ENCODE measurements around the gene CRYBG2. TPM values are rescaled to one million over a fixed set of nuclear protein-coding genes. Genes with fewer than 3 reads are reported as not detected.
"Not testable (repeated sequence)": the region's sequence is repeated elsewhere in the genome, so short reads cannot be mapped to it uniquely, and the experiment has no call there.

CRYBG2 gene
- total RNA-seq, 2 experiments from 2014 or later: 1.3 to 1.4 TPM

DNA sequence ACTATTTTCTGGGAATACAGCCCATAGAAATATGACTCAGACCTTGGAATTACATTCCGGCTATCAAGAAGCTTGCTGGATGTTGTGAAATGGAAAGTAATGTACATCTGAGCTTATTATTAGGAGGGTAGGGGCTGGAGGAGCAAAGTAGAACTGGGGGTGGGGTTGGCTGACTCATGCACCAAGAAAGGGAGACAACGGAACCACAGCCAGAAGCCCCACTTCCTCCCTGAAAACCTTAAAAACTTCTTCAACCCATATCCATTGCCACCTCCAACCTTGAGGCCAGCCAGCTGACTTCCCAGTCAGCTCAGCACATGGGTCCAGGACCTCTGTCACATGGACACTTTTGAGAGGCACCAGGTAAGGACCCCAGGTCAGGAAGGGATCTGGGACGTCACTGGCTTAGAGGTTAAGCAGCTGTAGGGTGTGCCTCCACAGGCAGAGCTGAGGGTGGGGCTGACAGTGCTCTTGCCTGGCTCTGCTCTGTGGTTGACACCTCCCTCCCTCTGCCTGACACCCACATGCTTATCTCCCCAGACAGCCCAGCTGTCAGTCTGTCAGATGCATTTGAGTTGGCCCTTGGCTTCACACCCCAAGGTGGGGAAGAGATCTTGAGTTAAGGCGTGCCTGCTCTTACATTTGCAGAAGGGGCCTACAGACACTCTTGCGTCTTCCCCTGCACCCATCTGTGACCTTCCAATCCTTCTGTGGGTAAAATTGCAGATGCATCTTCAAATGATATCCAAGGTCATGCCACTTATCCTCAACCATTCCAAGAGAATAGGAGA lies 24.4 kb upstream of the CRYBG2 start:
- Mint-ChIP-seq H3K4me3 (peak overlapping the region; percentile 74), H3K27ac (peak overlapping the region; percentile 92), H3K27me3 (no peaks in the 10 kb centered on the region), H3K4me1 (ENCODE audit: low read depth) (peaks cover 72% of the 10 kb centered on the region), H3K9me3 (no peaks in the 10 kb centered on the region), H3K36me3 (ENCODE audit: low read depth) (no peaks in the 10 kb centered on the region)
- ATAC-seq (ENCODE audit: poor library complexity): peak; percentile 92
- DNase-seq: peak; percentile 56 to 94 (median 76)
- H3K4me1 ChIP-seq (ENCODE audit: insufficient read depth, low read length): peaks cover 77% of the 10 kb centered on the region
- no peaks in the 10 kb centered on the region for H3K36me3 ChIP-seq (ENCODE audit: insufficient read depth, low read length)
- peak overlapping the region; percentile 53 to 60 for H3K27ac ChIP-seq (ENCODE audit: low read depth in 1 of 2, low read length in 2 of 2)
- no peaks in the 10 kb centered on the region for H3K27me3 ChIP-seq (ENCODE audit: control insufficient read depth in 1 of 2, insufficient read depth in 2 of 2, low read length in 2 of 2)
- no peak for TF ChIP-seq CTCF (IDR thresholded peaks at IDR 0.05)
- peak overlapping the region; percentile 22 for H3K4me3 ChIP-seq (ENCODE audit: low read length)
- intact Hi-C loops (cut with DNase I, micrococcal nuclease): loop anchor here in 1 of 2 experiments (2.0 kb wide), 1 partner anchor 19 kb away; no protein-coding TSS in a partner anchor
- H3K9me3 ChIP-seq (ENCODE audit: control insufficient read depth in 1 of 2, insufficient read depth in 1 of 2, low read length in 2 of 2): no peaks in the 10 kb centered on the region
- ChIA-PET CTCF (interaction anchor here (0.6 to 3.5 kb wide), 13 partner anchors 13 to 777 kb away, joined by 3 to 16 read pairs (median 5); partner anchors contain the start of genes CEP85, SLC9A1 and ZNF593), POLR2A (interaction anchor here (0.6 to 4.7 kb wide), 19 partner anchors 8 to 701 kb away, joined by 3 to 55 read pairs (median 6); partner anchors contain the start of genes CD52, CEP85, DHDDS and PDIK1L)

GRCh38 chr1:26376050-26376449 lies 22.1 kb upstream of the CRYBG2 start:
- TF ChIP-seq CTCF (IDR thresholded peaks at IDR 0.05): no peak
- intact Hi-C loops (cut with DNase I, micrococcal nuclease): no loop called here
- Mint-ChIP-seq H3K27me3 (no peaks in the 10 kb centered on the region), H3K36me3 (ENCODE audit: low read depth) (no peaks in the 10 kb centered on the region), H3K9me3 (peaks cover under 1% of the 10 kb centered on the region), H3K4me1 (ENCODE audit: low read depth) (peaks cover 90% of the 10 kb centered on the region), H3K4me3 (peak overlapping the region; percentile 34), H3K27ac (peak overlapping the region; percentile 92)
- DNase-seq (no peak), ATAC-seq (ENCODE audit: poor library complexity) (no peak)
- H3K4me3 ChIP-seq (ENCODE audit: low read length): no peak overlapping the region
- peaks cover 94% of the 10 kb centered on the region for H3K4me1 ChIP-seq (ENCODE audit: insufficient read depth, low read length)
- H3K36me3 ChIP-seq (ENCODE audit: insufficient read depth, low read length): no peaks in the 10 kb centered on the region
- H3K9me3 ChIP-seq (ENCODE audit: control insufficient read depth in 1 of 2, insufficient read depth in 1 of 2, low read length in 2 of 2): no peaks in the 10 kb centered on the region
- no peaks in the 10 kb centered on the region for H3K27me3 ChIP-seq (ENCODE audit: control insufficient read depth in 1 of 2, insufficient read depth in 2 of 2, low read length in 2 of 2)
- peak overlapping the region in 1 of 2 donors; percentile 52 for H3K27ac ChIP-seq (ENCODE audit: low read depth in 1 of 2, low read length in 2 of 2)
- POLR2A ChIA-PET: no interaction called here
- CTCF ChIA-PET: interaction anchor here (0.7 to 3.9 kb wide), 4 partner anchors 12 to 1144 kb away, joined by 3 to 22 read pairs (median 12); partner anchors contain the start of gene SYF2

GRCh38 chr1:26375081-26375480 lies 21.2 kb upstream of the CRYBG2 start:
- Histone ChIP-seq H3K36me3 (ENCODE audit: insufficient read depth, low read length) (no peaks in the 10 kb centered on the region), H3K4me1 (ENCODE audit: insufficient read depth, low read length) (peaks cover 100% of the 10 kb centered on the region), H3K27me3 (ENCODE audit: control insufficient read depth in 1 of 2, insufficient read depth in 2 of 2, low read length in 2 of 2) (no peaks in the 10 kb centered on the region), H3K4me3 (ENCODE audit: low read length) (no peak overlapping the region), H3K27ac (ENCODE audit: low read depth in 1 of 2, low read length in 2 of 2) (peak overlapping the region in 1 of 2 donors; percentile 52), H3K9me3 (ENCODE audit: control insufficient read depth in 1 of 2, insufficient read depth in 1 of 2, low read length in 2 of 2) (no peaks in the 10 kb centered on the region)
- Mint-ChIP-seq H3K4me1 (ENCODE audit: low read depth) (peaks cover 93% of the 10 kb centered on the region), H3K9me3 (peaks cover 5% of the 10 kb centered on the region), H3K4me3 (peak overlapping the region; percentile 18), H3K36me3 (ENCODE audit: low read depth) (no peaks in the 10 kb centered on the region), H3K27ac (peak overlapping the region; percentile 92), H3K27me3 (no peaks in the 10 kb centered on the region)
- CTCF ChIA-PET: interaction anchor here (0.9 to 3.9 kb wide), 5 partner anchors 11 to 125 kb away, joined by 3 to 22 read pairs (median 5); no protein-coding TSS in a partner anchor
- intact Hi-C loops (cut with DNase I, micrococcal nuclease): loop anchor here in 1 of 2 experiments (2.0 kb wide), 1 partner anchor 34 kb away; no protein-coding TSS in a partner anchor
- no peak for TF ChIP-seq CTCF (IDR thresholded peaks at IDR 0.05)
- DNase-seq (peak in 2 of 14 experiments; percentile 34 to 64), ATAC-seq (ENCODE audit: poor library complexity) (no peak)
- POLR2A ChIA-PET: interaction anchor here (0.5 to 1.4 kb wide), 4 partner anchors 11 to 88 kb away, joined by 3 to 4 read pairs (median 4); no protein-coding TSS in a partner anchor

DNA sequence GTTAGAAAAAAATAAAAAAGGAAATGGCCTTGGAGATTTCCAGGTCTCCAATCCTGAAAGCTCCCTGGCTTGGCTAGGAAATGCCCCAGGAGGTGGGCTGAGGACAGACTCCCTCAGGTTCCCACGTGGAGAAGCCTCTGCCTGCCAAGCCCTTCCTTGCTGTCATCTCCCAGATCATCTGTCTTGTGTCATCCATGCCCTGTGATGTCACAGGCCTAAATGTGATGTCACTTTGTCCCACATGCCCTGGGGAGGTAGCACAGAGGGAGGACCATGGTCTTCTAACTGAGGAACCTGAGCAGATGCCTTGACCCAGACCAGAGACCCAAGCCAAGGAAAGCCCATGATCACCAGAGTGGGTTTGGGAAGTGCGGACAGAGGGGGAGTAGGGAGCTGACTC lies 20.4 kb upstream of the CRYBG2 start:
- H3K9me3 ChIP-seq (ENCODE audit: control insufficient read depth in 1 of 2, insufficient read depth in 1 of 2, low read length in 2 of 2); H3K27me3 Mint-ChIP-seq; DNase-seq; H3K4me3 Mint-ChIP-seq; H3K4me3 ChIP-seq (ENCODE audit: low read length); H3K9me3 Mint-ChIP-seq; H3K36me3 ChIP-seq (ENCODE audit: insufficient read depth, low read length); ATAC-seq (ENCODE audit: poor library complexity); H3K36me3 Mint-ChIP-seq (ENCODE audit: low read depth); H3K27me3 ChIP-seq (ENCODE audit: control insufficient read depth in 1 of 2, insufficient read depth in 2 of 2, low read length in 2 of 2): not testable (repeated sequence)
- ChIA-PET CTCF (interaction anchor here (0.9 to 3.9 kb wide), 5 partner anchors 10 to 126 kb away, joined by 3 to 22 read pairs (median 5); no protein-coding TSS in a partner anchor), POLR2A (interaction anchor here (1.2 to 1.5 kb wide), 6 partner anchors 8 to 90 kb away, joined by 3 to 8 read pairs (median 4); no protein-coding TSS in a partner anchor)
- Mint-ChIP-seq H3K4me1 (ENCODE audit: low read depth) (peaks cover 94% of the 10 kb centered on the region), H3K27ac (peak overlapping the region; percentile 92)
- intact Hi-C loops (cut with DNase I, micrococcal nuclease): loop anchor here in 1 of 2 experiments (2.0 kb wide), 1 partner anchor 34 kb away; no protein-coding TSS in a partner anchor
- Histone ChIP-seq H3K4me1 (ENCODE audit: insufficient read depth, low read length) (peaks cover 100% of the 10 kb centered on the region), H3K27ac (ENCODE audit: low read depth in 1 of 2, low read length in 2 of 2) (peak overlapping the region in 1 of 2 donors; percentile 52)

Data from CD4-positive, alpha-beta T cell (primary cell).